ENCODE results near the gene ADIPOR1. TPM values are rescaled to one million over a fixed set of nuclear protein-coding genes. Genes with fewer than 3 reads are reported as not detected.
"Not testable (repeated sequence)": the region's sequence is repeated elsewhere in the genome, so short reads cannot be mapped to it uniquely, and the experiment has no call there.

The ADIPOR1 gene
- polyA plus RNA-seq, 2 of the 4 experiments (the other 2 are of a cell fraction): 56.4 to 131 TPM

- no peaks in the 10 kb centered on the region for H3K4me1 ChIP-seq
- ChIA-PET CTCF (interaction anchor here (1.4 to 1.9 kb wide), 2 partner anchors 11 to 84 kb away, joined by 4 to 5 read pairs; no protein-coding TSS in a partner anchor), POLR2A (interaction anchor here (1.7 kb wide), 1 partner anchor 27 kb away, joined by 3 read pairs; the partner anchor contains the start of gene RABIF)
- ATAC-seq (no peak), DNase-seq (ENCODE audit: low read depth in 1 of 2, low spot score in 1 of 2) (no peak), FAIRE-seq (no peak)
- TF ChIP-seq POLR2AphosphoS2 (conservative IDR thresholded peaks at IDR 0.05; ENCODE audit: low read length) (no peak), BCL3 (IDR thresholded peaks at IDR 0.05) (no peak), ZFP36 (IDR thresholded peaks at IDR 0.05; ENCODE audit: borderline replicate concordance, partially characterized antibody) (no peak), RFX5 (IDR thresholded peaks at IDR 0.05) (no peak)
- no peak overlapping the region for H3K4me3 ChIP-seq
- no peaks in the 10 kb centered on the region for H3K9me3 ChIP-seq
- no peak overlapping the region for H3K27ac ChIP-seq
- H3K4me2 ChIP-seq: no peak overlapping the region
These were observed 43.0 kb downstream of the ADIPOR1 start for GRCh38 chr1:202915146-202915545.

DNA sequence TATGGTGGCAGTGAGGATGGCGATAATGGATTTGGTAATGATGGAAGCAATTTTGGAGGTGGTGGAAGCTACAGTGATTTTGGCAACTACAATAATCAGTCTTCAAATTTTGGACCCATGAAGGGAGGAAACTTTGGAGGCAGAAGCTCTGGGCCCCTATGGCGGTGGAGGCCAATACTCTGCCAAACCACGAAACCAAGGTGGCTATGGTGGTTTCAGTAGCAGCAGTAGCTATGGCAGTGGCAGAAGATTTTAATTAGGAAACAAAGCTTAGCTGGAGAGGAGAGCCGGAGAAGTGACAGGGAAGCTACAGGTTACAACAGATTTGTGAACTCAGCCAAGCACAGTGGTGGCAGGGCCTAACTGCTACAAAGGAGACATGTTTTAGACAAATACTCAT is 45.6 kb downstream of the ADIPOR1 start:
- ATAC-seq; H3K4me2 ChIP-seq; H3K4me1 ChIP-seq; H3K9me3 ChIP-seq; POLR2A ChIA-PET; H3K27ac ChIP-seq; H3K4me3 ChIP-seq; FAIRE-seq; DNase-seq (ENCODE audit: low read depth in 1 of 2, low spot score in 1 of 2): not testable (repeated sequence)
- CTCF ChIA-PET: interaction anchor here (0.6 to 1.5 kb wide), 2 partner anchors 12 to 56 kb away, joined by 3 read pairs; no protein-coding TSS in a partner anchor
- WGBS (ENCODE audit: missing lambda C conversion rate): 96% methylated on average over 4 of the region's 4 CpGs

- Histone ChIP-seq H3K4me1 (no peaks in the 10 kb centered on the region), H3K4me3 (no peak overlapping the region), H3K27ac (no peak overlapping the region), H3K4me2 (no peak overlapping the region), H3K9me3 (no peaks in the 10 kb centered on the region)
- WGBS (ENCODE audit: missing lambda C conversion rate): 75% methylated on average over 1 of the region's 1 CpG
- CTCF ChIA-PET: no interaction called here
- TF ChIP-seq ZFP36 (IDR thresholded peaks at IDR 0.05; ENCODE audit: borderline replicate concordance, partially characterized antibody) (no peak), FOSL2 (IDR thresholded peaks at IDR 0.05) (no peak), FOSL2 (CRISPR knock-in tag; IDR thresholded peaks at IDR 0.05) (no peak), ZSCAN20 (CRISPR knock-in tag; IDR thresholded peaks at IDR 0.05) (no peak), BHLHE40 (IDR thresholded peaks at IDR 0.05; ENCODE audit: low read depth, low read length) (no peak), USF2 (IDR thresholded peaks at IDR 0.05) (no peak), JUN (IDR thresholded peaks at IDR 0.05) (no peak), POLR2AphosphoS2 (conservative IDR thresholded peaks at IDR 0.05; ENCODE audit: low read length) (no peak), E2F6 (IDR thresholded peaks at IDR 0.05; ENCODE audit: borderline replicate concordance, low read depth) (no peak)
- FAIRE-seq: no peak
- no peak for DNase-seq (ENCODE audit: low read depth in 1 of 2, low spot score in 1 of 2)
- no peak for ATAC-seq
- POLR2A ChIA-PET: no interaction called here
These were observed 48.6 kb downstream of the ADIPOR1 start for GRCh38 chr1:202909494-202909893.

DNA sequence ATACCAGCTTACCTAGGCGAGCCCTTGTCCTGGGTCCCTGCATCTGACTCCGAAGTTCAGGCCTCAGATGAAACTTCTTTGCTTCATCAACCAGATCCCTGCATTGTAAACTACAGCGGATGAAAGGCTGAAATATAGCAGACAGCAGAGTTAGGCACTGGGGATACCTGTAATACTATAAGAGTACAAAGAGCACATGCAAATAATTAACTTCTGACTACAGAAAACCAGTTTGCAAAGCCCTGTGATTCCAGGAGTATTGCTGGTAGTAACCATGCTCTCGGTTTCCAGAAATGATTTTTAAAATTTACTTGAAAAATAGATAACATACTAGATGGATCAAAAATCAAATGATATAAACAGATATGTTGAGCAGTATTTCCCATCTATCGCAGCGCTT is 49.1 kb downstream of the ADIPOR1 start:
- no peak overlapping the region for H3K4me3 ChIP-seq
- ChIA-PET POLR2A (no interaction called here), CTCF (no interaction called here)
- DNase-seq (ENCODE audit: low read depth in 1 of 2, low spot score in 1 of 2) (no peak), FAIRE-seq (no peak), ATAC-seq (no peak)
- 88% methylated on average over 6 of the region's 6 CpGs for WGBS (ENCODE audit: missing lambda C conversion rate)
- H3K27ac ChIP-seq: no peak overlapping the region
- no peak for TF ChIP-seq CBX8 (IDR thresholded peaks at IDR 0.05)
- TF ChIP-seq E2F6 (IDR thresholded peaks at IDR 0.05; ENCODE audit: borderline replicate concordance, low read depth): no peak
- TF ChIP-seq RFX5 (IDR thresholded peaks at IDR 0.05): no peak
- TF ChIP-seq GATA3 (IDR thresholded peaks at IDR 0.05; ENCODE audit: borderline replicate concordance): no peak
- TF ChIP-seq FOSB (CRISPR knock-in tag; IDR thresholded peaks at IDR 0.05): no peak
- no peak for TF ChIP-seq RCOR1 (IDR thresholded peaks at IDR 0.05; ENCODE audit: low read depth, low read length)
- TF ChIP-seq ZNF302 (CRISPR knock-in tag; IDR thresholded peaks at IDR 0.05): no peak
- TF ChIP-seq, protein P1, sequence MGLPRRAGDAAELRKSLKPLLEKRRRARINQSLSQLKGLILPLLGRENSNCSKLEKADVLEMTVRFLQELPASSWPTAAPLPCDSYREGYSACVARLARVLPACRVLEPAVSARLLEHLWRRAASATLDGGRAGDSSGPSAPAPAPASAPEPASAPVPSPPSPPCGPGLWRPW (IDR thresholded peaks at IDR 0.05): no peak
- TF ChIP-seq USF2 (IDR thresholded peaks at IDR 0.05): no peak
- TF ChIP-seq SMC3 (IDR thresholded peaks at IDR 0.05): no peak
- H3K4me2 ChIP-seq: no peak overlapping the region
- no peaks in the 10 kb centered on the region for H3K9me3 ChIP-seq
- no peaks in the 10 kb centered on the region for H3K4me1 ChIP-seq
